ENCODE data around the gene GPR39. TPM values are rescaled to one million over a fixed set of nuclear protein-coding genes. Genes with fewer than 3 reads are reported as not detected.

GPR39 gene
- polyA plus RNA-seq, 2 of the 4 experiments (the other 2 are of a cell fraction) = 11.3 to 11.8 TPM

DNA sequence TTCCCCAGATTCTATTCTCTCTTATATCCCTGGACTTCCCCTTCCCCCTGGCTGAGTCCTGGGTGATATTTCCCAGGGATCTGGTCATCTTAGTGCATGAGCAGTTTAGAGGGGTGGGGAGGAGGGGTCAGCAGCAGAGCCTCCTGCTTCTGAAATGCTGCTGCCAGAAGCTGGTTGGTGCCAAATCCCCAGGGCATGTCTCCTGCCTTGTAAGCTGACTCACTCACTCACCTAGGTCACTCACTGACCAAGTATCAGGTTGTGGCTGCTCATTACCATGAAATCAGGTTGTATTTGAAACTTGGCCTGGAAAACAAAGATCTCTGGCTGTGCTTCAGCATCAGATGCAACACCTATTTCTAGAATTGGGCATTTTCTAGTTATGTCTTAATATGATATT lies 14.3 kb downstream of the GPR39 start:
- peak in 1 of 2 experiments; percentile 36; a peak in 2 of 6 replicates for ATAC-seq
- Histone ChIP-seq H3K27ac (peak overlapping the region in 1 of 2 experiments; percentile 60; a peak in 3 of 6 replicates), H3K4me2 (peak overlapping the region; percentile 30; the same call in 1 of the 3 replicates), H3K4me1 (peaks cover 12% of the 10 kb centered on the region), H3K4me3 (no peak overlapping the region), H3K9me3 (peaks cover 13% of the 10 kb centered on the region; the same call in 2 of the 3 replicates)
- CTCF ChIA-PET = no interaction called here
- TF ChIP-seq POLR2A (IDR thresholded peaks at IDR 0.05; ENCODE audit: low read length) (no peak), SMC3 (IDR thresholded peaks at IDR 0.05) (no peak), ELK1 (IDR thresholded peaks at IDR 0.05; ENCODE audit: low read depth, low read length) (no peak), BCL3 (IDR thresholded peaks at IDR 0.05) (no peak), HEYL (CRISPR knock-in tag; IDR thresholded peaks at IDR 0.05) (no peak)
- no peak for FAIRE-seq
- DNase-seq (ENCODE audit: low read depth in 1 of 2, low spot score in 1 of 2) = no peak
- POLR2A ChIA-PET = no interaction called here

DNA sequence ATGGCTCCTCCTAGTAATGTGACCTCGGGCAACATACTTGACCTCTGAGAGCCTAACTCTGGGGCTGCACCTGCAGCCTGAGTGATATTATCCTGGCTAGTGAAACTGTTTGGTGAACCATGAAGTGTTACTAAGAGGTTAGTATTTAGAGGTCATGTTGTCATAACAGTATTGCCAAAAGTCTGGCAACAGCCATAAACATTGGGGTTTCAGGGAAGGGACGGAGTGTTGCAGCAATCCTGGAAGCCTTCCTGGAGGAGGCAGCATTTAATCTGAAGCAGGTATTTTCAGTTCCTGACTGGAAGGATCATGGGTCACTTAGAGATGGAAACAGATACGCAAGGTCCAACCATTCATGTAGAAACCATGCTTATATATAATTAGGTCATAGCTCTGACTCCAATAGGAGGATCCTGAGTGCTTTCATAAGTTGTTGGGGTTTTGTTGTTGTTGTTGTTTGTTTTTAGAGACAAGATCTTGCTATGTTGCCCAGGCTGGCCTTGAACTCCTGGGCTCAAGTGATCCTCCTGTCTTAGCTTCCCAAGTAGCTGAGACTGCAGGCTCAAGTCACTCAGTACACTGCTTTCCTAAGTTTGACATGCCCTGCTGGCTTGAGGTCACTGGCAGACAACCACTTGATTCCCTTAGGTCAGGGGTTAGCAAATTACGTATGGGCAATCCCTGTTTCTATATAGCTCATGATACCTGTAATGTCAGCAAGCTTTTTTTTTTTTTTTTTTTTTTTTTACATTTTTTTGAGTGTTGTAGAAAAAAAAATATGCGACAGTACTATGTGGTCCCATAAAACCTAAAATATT lies 21.5 kb downstream of the GPR39 start:
- peaks cover 49% of the 10 kb centered on the region for H3K4me1 ChIP-seq
- ATAC-seq (peak in 1 of 2 experiments; percentile 33; a peak in 3 of 6 replicates), DNase-seq (ENCODE audit: low read depth in 1 of 2, low spot score in 1 of 2) (peak in 1 of 2 experiments; percentile 37), FAIRE-seq (no peak)
- 56% methylated on average over 5 of the region's 5 CpGs for WGBS (ENCODE audit: missing lambda C conversion rate)
- peak overlapping the region; percentile 63 for H3K4me2 ChIP-seq
- peak overlapping the region; percentile 60 to 92 for H3K27ac ChIP-seq
- H3K4me3 ChIP-seq = no peak overlapping the region
- ChIA-PET POLR2A (interaction anchor here (0.6 to 1.2 kb wide), 3 partner anchors 22 to 1209 kb away, joined by 4 to 8 read pairs (median 4); partner anchors contain the start of gene GPR39), CTCF (interaction anchor here (1.2 to 2.3 kb wide), 3 partner anchors 10 to 31 kb away, joined by 3 to 11 read pairs (median 3); no protein-coding TSS in a partner anchor)
- TF ChIP-seq ZFP36 (IDR thresholded peaks at IDR 0.05; ENCODE audit: borderline replicate concordance, partially characterized antibody) (peak; percentile 97), POLR2A (IDR thresholded peaks at IDR 0.05; ENCODE audit: low read length) (no peak), RFX5 (IDR thresholded peaks at IDR 0.05) (no peak), HOXB13 (CRISPR knock-in tag; IDR thresholded peaks at IDR 0.05; ENCODE audit: low read depth) (no peak), TP53 (CRISPR knock-in tag; IDR thresholded peaks at IDR 0.05) (no peak)
- no peaks in the 10 kb centered on the region for H3K9me3 ChIP-seq

- peak; percentile 95 to 98 for ATAC-seq
- Histone ChIP-seq H3K9me3 (no peaks in the 10 kb centered on the region), H3K4me3 (no peak overlapping the region), H3K4me1 (peaks cover 49% of the 10 kb centered on the region), H3K27ac (peak overlapping the region; percentile 65 to 92), H3K4me2 (peak overlapping the region; percentile 63)
- WGBS (ENCODE audit: missing lambda C conversion rate) = 4% methylated on average over 4 of the region's 4 CpGs
- peak; percentile 91 for FAIRE-seq
- CTCF ChIA-PET = interaction anchor here (0.8 to 2.3 kb wide), 5 partner anchors 10 to 90 kb away, joined by 3 to 11 read pairs (median 3); no protein-coding TSS in a partner anchor
- POLR2A ChIA-PET = interaction anchor here (1.2 kb wide), 1 partner anchor 22 kb away, joined by 8 read pairs; the partner anchor contains the start of gene GPR39
- peak; percentile 82 to 91 for DNase-seq (ENCODE audit: low read depth in 1 of 2, low spot score in 1 of 2)
- peak; percentile 84 for TF ChIP-seq MAX (IDR thresholded peaks at IDR 0.05)
- TF ChIP-seq SMC3 (IDR thresholded peaks at IDR 0.05) = no peak; the same call in 2 of the 3 replicates
- no peak for TF ChIP-seq ZSCAN20 (CRISPR knock-in tag; IDR thresholded peaks at IDR 0.05)
- TF ChIP-seq RARB (CRISPR knock-in tag; IDR thresholded peaks at IDR 0.05) = no peak
- peak; percentile 46; the same call in 1 of the 2 replicates for TF ChIP-seq MYC (IDR thresholded peaks at IDR 0.05; ENCODE audit: borderline replicate concordance, low read length)
- no peak for TF ChIP-seq ELK1 (IDR thresholded peaks at IDR 0.05; ENCODE audit: low read depth, low read length)
- TF ChIP-seq MAZ (IDR thresholded peaks at IDR 0.05; ENCODE audit: borderline replicate concordance, low read depth, low read length) = no peak
- no peak for TF ChIP-seq SREBF2 (IDR thresholded peaks at IDR 0.05)
- no peak for TF ChIP-seq ZC3H11A (IDR thresholded peaks at IDR 0.05)
- TF ChIP-seq RAD21 (conservative IDR thresholded peaks at IDR 0.05 in 1 of 2, IDR thresholded peaks at IDR 0.05 in 1 of 2) = peak; percentile 20 to 29; a peak in 4 of 5 replicates
- no peak for TF ChIP-seq BHLHE40 (IDR thresholded peaks at IDR 0.05; ENCODE audit: low read depth, low read length)
- TF ChIP-seq HEYL (CRISPR knock-in tag; IDR thresholded peaks at IDR 0.05) = no peak
- TF ChIP-seq, protein P1, sequence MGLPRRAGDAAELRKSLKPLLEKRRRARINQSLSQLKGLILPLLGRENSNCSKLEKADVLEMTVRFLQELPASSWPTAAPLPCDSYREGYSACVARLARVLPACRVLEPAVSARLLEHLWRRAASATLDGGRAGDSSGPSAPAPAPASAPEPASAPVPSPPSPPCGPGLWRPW (IDR thresholded peaks at IDR 0.05) = no peak
- peak; percentile 77; the same call in 1 of the 2 replicates for TF ChIP-seq GATA3 (IDR thresholded peaks at IDR 0.05; ENCODE audit: borderline replicate concordance)
- TF ChIP-seq, protein P2, sequence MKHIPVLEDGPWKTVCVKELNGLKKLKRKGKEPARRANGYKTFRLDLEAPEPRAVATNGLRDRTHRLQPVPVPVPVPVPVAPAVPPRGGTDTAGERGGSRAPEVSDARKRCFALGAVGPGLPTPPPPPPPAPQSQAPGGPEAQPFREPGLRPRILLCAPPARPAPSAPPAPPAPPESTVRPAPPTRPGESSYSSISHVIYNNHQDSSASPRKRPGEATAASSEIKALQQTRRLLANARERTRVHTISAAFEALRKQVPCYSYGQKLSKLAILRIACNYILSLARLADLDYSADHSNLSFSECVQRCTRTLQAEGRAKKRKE (CRISPR knock-in tag; IDR thresholded peaks at IDR 0.05; ENCODE audit: low read depth) = no peak
- peak; percentile 53 for TF ChIP-seq MAFK (IDR thresholded peaks at IDR 0.05; ENCODE audit: partially characterized antibody)
- peak; percentile 91 for TF ChIP-seq JUNB (IDR thresholded peaks at IDR 0.05)
- no peak for TF ChIP-seq ZFP36 (IDR thresholded peaks at IDR 0.05; ENCODE audit: borderline replicate concordance, partially characterized antibody)
- TF ChIP-seq POLR2A (IDR thresholded peaks at IDR 0.05; ENCODE audit: low read length) = no peak
- peak; percentile 43 to 63; a peak in 3 of 5 replicates for TF ChIP-seq EP300 (IDR thresholded peaks at IDR 0.05)
- no peak for TF ChIP-seq NR3C1 (IDR thresholded peaks at IDR 0.05)
- TF ChIP-seq, protein P3, sequence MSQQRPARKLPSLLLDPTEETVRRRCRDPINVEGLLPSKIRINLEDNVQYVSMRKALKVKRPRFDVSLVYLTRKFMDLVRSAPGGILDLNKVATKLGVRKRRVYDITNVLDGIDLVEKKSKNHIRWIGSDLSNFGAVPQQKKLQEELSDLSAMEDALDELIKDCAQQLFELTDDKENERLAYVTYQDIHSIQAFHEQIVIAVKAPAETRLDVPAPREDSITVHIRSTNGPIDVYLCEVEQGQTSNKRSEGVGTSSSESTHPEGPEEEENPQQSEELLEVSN (IDR thresholded peaks at IDR 0.05; ENCODE audit: borderline replicate concordance, low read depth) = no peak
These were observed 22.1 kb downstream of the GPR39 start for GRCh38 chr2:132438691-132439090.

All from A549 (cell line).